Endodermal cell (in vitro differentiated cells): ENCODE data around the gene SPRR4. TPM values are rescaled to one million over a fixed set of nuclear protein-coding genes. Genes with fewer than 3 reads are reported as not detected.

ENCODE experiments used
- DNase-seq: peaks from one replicate; pipeline ENCODE4 v3.0.0-alpha.2; 2017
- H3K27ac ChIP-seq: 2 replicates; pipeline ENCODE4 v1.5.1; 2013; ENCODE audit warnings: mild to moderate bottlenecking, low read depth, low read length, moderate library complexity
- H3K27me3 ChIP-seq: 2 replicates; pipeline ENCODE4 v1.6.1; 2013; ENCODE audit warnings: mild to moderate bottlenecking, low read length, moderate library complexity; ENCODE audit not compliant: insufficient read depth, control insufficient read depth, poor library complexity, severe bottlenecking
- H3K36me3 ChIP-seq: 2 replicates; pipeline ENCODE4 v1.7.0; 2013; ENCODE audit warnings: mild to moderate bottlenecking, low read length, moderate library complexity; ENCODE audit not compliant: control insufficient read depth, insufficient read depth
- H3K4me1 ChIP-seq: one replicate; pipeline ENCODE4 v1.7.0; 2013; ENCODE audit warnings: low read length; ENCODE audit not compliant: control insufficient read depth, insufficient read depth
- H3K4me3 ChIP-seq: 2 replicates; pipeline ENCODE4 v1.5.1; 2013; ENCODE audit warnings: mild to moderate bottlenecking, low read length, moderate library complexity
- H3K9ac ChIP-seq: 2 replicates; pipeline ENCODE4 v1.6.1; 2013; ENCODE audit warnings: mild to moderate bottlenecking, low read length, moderate library complexity; ENCODE audit not compliant: poor library complexity, severe bottlenecking; ENCODE audit errors: extremely low read depth
- H3K9me3 ChIP-seq: 2 replicates; pipeline ENCODE4 v1.6.1; 2013; ENCODE audit warnings: mild to moderate bottlenecking, low read length, moderate library complexity; ENCODE audit not compliant: control insufficient read depth
- H3K27ac Mint-ChIP-seq: 2 replicates; pipeline ENCODE4 v1.8.0; 2020; ENCODE audit warnings: mixed read lengths
- H3K27me3 Mint-ChIP-seq: 2 replicates; pipeline ENCODE4 v1.8.0; 2021; ENCODE audit warnings: mild to moderate bottlenecking, mixed read lengths; ENCODE audit not compliant: insufficient read depth
- H3K36me3 Mint-ChIP-seq: 2 replicates; pipeline ENCODE4 v1.8.0; 2020; ENCODE audit warnings: low read depth, mixed read lengths
- H3K4me1 Mint-ChIP-seq: 2 replicates; pipeline ENCODE4 v1.8.0; 2020; ENCODE audit warnings: mixed read lengths
- H3K4me3 Mint-ChIP-seq: 2 replicates; pipeline ENCODE4 v1.8.0; 2020; ENCODE audit warnings: mild to moderate bottlenecking, moderate library complexity, mixed read lengths
- H3K9me3 Mint-ChIP-seq: 2 replicates; pipeline ENCODE4 v1.8.0; 2020; ENCODE audit warnings: mild to moderate bottlenecking, mixed read lengths
- CTCF ChIP-seq: fragments of 200-600 bp; sonication (generic); conservative IDR thresholded peaks from 2 replicates; pipeline ENCODE4 v1.5.0; 2021; ENCODE audit warnings: antibody characterized with exemption, mild to moderate bottlenecking
- WGBS, 2 experiments: methylation state at CpG; one replicate each; pipeline versions ENCODE4 v1.1.5 to v1.1.7; 2013; ENCODE audit warnings: missing lambda C conversion rate in 2 of 2, mixed read lengths in 1 of 2; ENCODE audit not compliant: insufficient coverage in 1 of 2, insufficient read length in 1 of 2; 5-methylcytosine and 5-hydroxymethylcytosine counted together
- total RNA-seq, 2 donors: library from RNA; stranded (reverse); fragmentation: NEBNext Ultra II Directional in 1 of 2; extraction: Animal tissue kit (Norgen Biotek cat#: 25700) in 1 of 2; gene quantifications; 2 replicates in 1 of 2; 3 replicates in 1 of 2; pipeline ENCODE4 v1.2.1, GENCODE V29; 2021

SPRR4 gene
- total RNA-seq, 2 donors from 2014 or later: not detected

DNA sequence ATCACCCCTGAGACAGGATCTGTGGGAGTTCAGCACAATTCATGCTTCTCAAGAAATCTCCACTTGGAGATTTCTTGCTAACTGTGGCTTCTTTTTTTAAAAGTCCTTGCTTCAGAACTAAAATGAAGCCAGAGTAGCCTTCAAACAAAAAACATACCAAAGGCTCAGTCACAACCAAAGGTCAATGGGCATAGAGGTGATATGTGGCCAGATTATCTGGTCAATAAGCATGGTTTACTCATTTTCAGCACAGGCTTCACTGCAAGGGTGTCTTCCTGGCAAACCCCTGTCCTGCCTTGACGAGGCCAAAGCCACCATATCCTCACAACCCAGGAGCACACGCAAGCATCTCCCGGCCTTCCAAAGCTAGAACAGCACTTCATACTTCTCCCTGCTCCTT lies 11.2 kb upstream of the SPRR4 start:
- no peaks in the 10 kb centered on the region for H3K36me3 Mint-ChIP-seq
- no peak for DNase-seq
- H3K4me1 ChIP-seq: no peaks in the 10 kb centered on the region
- no peaks in the 10 kb centered on the region for H3K27me3 Mint-ChIP-seq
- H3K4me3 Mint-ChIP-seq: no peak overlapping the region
- H3K9ac ChIP-seq: no peak overlapping the region
- no peak for TF ChIP-seq CTCF
- 47% methylated on average over 1 of the region's 3 CpGs; no CpG with 5 or more reads in 1 of the 2 experiments for WGBS, 2 experiments
- H3K27ac ChIP-seq: no peak overlapping the region
- peaks cover 1% of the 10 kb centered on the region for H3K4me1 Mint-ChIP-seq
- H3K27me3 ChIP-seq: no peaks in the 10 kb centered on the region
- no peak overlapping the region for H3K4me3 ChIP-seq
- peaks cover 35% of the 10 kb centered on the region for H3K9me3 ChIP-seq
- H3K36me3 ChIP-seq: no peaks in the 10 kb centered on the region
- no peak overlapping the region for H3K27ac Mint-ChIP-seq
- H3K9me3 Mint-ChIP-seq: peaks cover 38% of the 10 kb centered on the region

GRCh38 chr1:152959801-152960451 lies 10.5 kb upstream of the SPRR4 start:
- no peak overlapping the region for H3K4me3 Mint-ChIP-seq
- no peaks in the 10 kb centered on the region for H3K27me3 ChIP-seq

GRCh38 chr1:152960452-152961044 lies 9.9 kb upstream of the SPRR4 start:
- Mint-ChIP-seq H3K4me3 (no peak overlapping the region), H3K9me3 (peaks cover 43% of the 10 kb centered on the region), H3K27me3 (no peaks in the 10 kb centered on the region), H3K36me3 (no peaks in the 10 kb centered on the region), H3K4me1 (peaks cover 1% of the 10 kb centered on the region), H3K27ac (no peak overlapping the region)
- no peak overlapping the region for H3K27ac ChIP-seq
- peak; percentile 67 for TF ChIP-seq CTCF
- H3K27me3 ChIP-seq: no peaks in the 10 kb centered on the region
- H3K36me3 ChIP-seq: no peaks in the 10 kb centered on the region
- DNase-seq: peak; percentile 48
- no peaks in the 10 kb centered on the region for H3K4me1 ChIP-seq
- 77 to 92% methylated on average over 2 to 10 of the region's 10 CpGs for WGBS, 2 experiments
- H3K9me3 ChIP-seq: peaks cover 35% of the 10 kb centered on the region
- no peak overlapping the region for H3K9ac ChIP-seq
- no peak overlapping the region for H3K4me3 ChIP-seq

More at GRCh38 chr1:152959801-152960451, 10.5 kb upstream of the SPRR4 start:
- Histone ChIP-seq H3K9ac (no peak overlapping the region), H3K4me1 (no peaks in the 10 kb centered on the region), H3K36me3 (no peaks in the 10 kb centered on the region), H3K27ac (no peak overlapping the region), H3K9me3 (peaks cover 33% of the 10 kb centered on the region), H3K4me3 (no peak overlapping the region)
- no peak for DNase-seq
- Mint-ChIP-seq H3K27me3 (no peaks in the 10 kb centered on the region), H3K4me1 (peaks cover 1% of the 10 kb centered on the region), H3K9me3 (peaks cover 40% of the 10 kb centered on the region), H3K27ac (no peak overlapping the region), H3K36me3 (no peaks in the 10 kb centered on the region)
- no peak for TF ChIP-seq CTCF
- WGBS, 2 experiments: 84 to 90% methylated on average over 5 to 10 of the region's 10 CpGs
